Prostate gland (tissue), 2 donors: ENCODE measurements around the gene HDDC2. TPM values are rescaled to one million over a fixed set of nuclear protein-coding genes. Genes with fewer than 3 reads are reported as not detected.

Source experiments
- DNase-seq: peaks from one replicate; pipeline ENCODE4 v3.0.0-alpha.2; 2019; ENCODE audit warnings: low spot score
- H3K27ac ChIP-seq, 2 donors: fragments of 200-600 bp; sonication (generic); 2 replicates each; pipeline ENCODE4 v1.5.1; 2017 to 2019
- H3K27me3 ChIP-seq: fragments of 200-600 bp; sonication (generic); replicated peaks from 2 replicates; pipeline ENCODE4 v1.5.1; 2019; ENCODE audit not compliant: insufficient read depth
- H3K36me3 ChIP-seq, 2 donors: fragments of 200-600 bp; sonication (generic); 1 replicate in 1 of 2; 2 replicates in 1 of 2; pipeline versions ENCODE4 v1.5.1 to v1.8.1; 2017 to 2019
- H3K4me1 ChIP-seq: fragments of 200-600 bp; sonication (generic); replicated peaks from 2 replicates; pipeline ENCODE4 v1.5.1; 2019
- H3K4me3 ChIP-seq, 2 donors: fragments of 200-600 bp; sonication (generic); 2 replicates each; pipeline ENCODE4 v1.5.1; 2017 to 2019
- H3K9me3 ChIP-seq: fragments of 200-600 bp; sonication (generic); 2 replicates; pipeline ENCODE4 v1.5.1; 2017
- POLR2A ChIP-seq: fragments of 450-650 bp; IDR thresholded peaks from one replicate; pipeline ENCODE4 v1.6.1; 2016; ENCODE audit warnings: antibody characterized with exemption, mild to moderate bottlenecking
- POLR2AphosphoS5 ChIP-seq: sonication (generic); formaldehyde crosslinking; IDR thresholded peaks from one replicate; pipeline ENCODE4 v1.6.1; 2017; ENCODE audit warnings: antibody characterized with exemption
- WGBS: methylation state at CpG from one replicate; pipeline ENCODE4 v1.1.5; 2018; 5-methylcytosine and 5-hydroxymethylcytosine counted together
- intact Hi-C: fragments of 100-400 bp; cut with DNase I; formaldehyde crosslinking; loops from one replicate; pipeline ENCODE4 v1.14.2; 2022
- total RNA-seq, 2 donors: library from RNA; depleted of rRNA; stranded (reverse); fragments of >200 nt; gene quantifications; one replicate each; pipeline ENCODE4 v1.1.0, GENCODE V29; 2016
- TF ChIP-seq, protein P1 (sequence below), 4 experiments: fragments of 200-600 bp in 2 of 4; fragments of 450-650 bp in 2 of 4; sonication (generic) in 2 of 4; IDR thresholded peaks; 1 replicate in 3 of 4; 2 replicates in 1 of 4; pipeline ENCODE4 v1.5.1; 2016 to 2019; ENCODE audit warnings: antibody characterized with exemption in 4 of 4, mild to moderate bottlenecking in 2 of 4, moderate library complexity in 2 of 4

The HDDC2 gene
- total RNA-seq, 2 donors from 2014 or later = 50.4 to 50.9 TPM

- Histone ChIP-seq H3K27ac (no peak overlapping the region), H3K4me3 (no peak overlapping the region), H3K9me3 (no peaks in the 10 kb centered on the region), H3K27me3 (no peaks in the 10 kb centered on the region), H3K36me3 (no peaks in the 10 kb centered on the region), H3K4me1 (no peaks in the 10 kb centered on the region)
- intact Hi-C loops = no loop called here
- 23% methylated on average over 6 of the region's 6 CpGs for WGBS
- no peak for DNase-seq
- TF ChIP-seq POLR2AphosphoS5 = no peak
- TF ChIP-seq, protein P1, sequence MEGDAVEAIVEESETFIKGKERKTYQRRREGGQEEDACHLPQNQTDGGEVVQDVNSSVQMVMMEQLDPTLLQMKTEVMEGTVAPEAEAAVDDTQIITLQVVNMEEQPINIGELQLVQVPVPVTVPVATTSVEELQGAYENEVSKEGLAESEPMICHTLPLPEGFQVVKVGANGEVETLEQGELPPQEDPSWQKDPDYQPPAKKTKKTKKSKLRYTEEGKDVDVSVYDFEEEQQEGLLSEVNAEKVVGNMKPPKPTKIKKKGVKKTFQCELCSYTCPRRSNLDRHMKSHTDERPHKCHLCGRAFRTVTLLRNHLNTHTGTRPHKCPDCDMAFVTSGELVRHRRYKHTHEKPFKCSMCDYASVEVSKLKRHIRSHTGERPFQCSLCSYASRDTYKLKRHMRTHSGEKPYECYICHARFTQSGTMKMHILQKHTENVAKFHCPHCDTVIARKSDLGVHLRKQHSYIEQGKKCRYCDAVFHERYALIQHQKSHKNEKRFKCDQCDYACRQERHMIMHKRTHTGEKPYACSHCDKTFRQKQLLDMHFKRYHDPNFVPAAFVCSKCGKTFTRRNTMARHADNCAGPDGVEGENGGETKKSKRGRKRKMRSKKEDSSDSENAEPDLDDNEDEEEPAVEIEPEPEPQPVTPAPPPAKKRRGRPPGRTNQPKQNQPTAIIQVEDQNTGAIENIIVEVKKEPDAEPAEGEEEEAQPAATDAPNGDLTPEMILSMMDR (IDR thresholded peaks at IDR 0.05) = no peak
- TF ChIP-seq POLR2A = no peak
These were observed 72.7 kb downstream of the HDDC2 start for GRCh38 chr6:125228981-125229479.

DNA sequence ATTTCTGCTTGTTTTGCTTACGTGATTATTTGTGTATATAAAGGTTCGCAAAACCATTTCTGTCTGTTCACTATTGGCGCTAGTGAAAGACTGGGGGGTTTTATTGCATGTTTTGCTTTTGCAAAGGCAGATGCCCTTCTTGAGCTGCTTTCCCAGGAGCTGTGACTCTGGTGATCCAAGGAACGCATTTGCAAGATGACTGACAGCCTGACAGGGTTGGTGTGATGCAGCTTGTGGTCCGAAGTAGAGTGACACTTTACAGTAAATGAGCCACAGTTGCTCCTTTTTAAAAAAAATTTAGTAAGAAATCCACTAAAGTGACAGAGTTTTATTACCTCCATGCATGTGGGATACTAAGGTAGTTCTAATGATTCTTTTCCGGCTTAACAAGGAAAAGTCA, 74.5 kb downstream of the HDDC2 start:
- 93% methylated on average over 6 of the region's 6 CpGs for WGBS
- Histone ChIP-seq H3K36me3 (no peaks in the 10 kb centered on the region), H3K27me3 (no peaks in the 10 kb centered on the region), H3K9me3 (no peaks in the 10 kb centered on the region), H3K27ac (no peak overlapping the region), H3K4me1 (no peaks in the 10 kb centered on the region), H3K4me3 (no peak overlapping the region)
- intact Hi-C loops = no loop called here
- no peak for DNase-seq
- TF ChIP-seq, protein P1 (IDR thresholded peaks at IDR 0.05) = no peak
- TF ChIP-seq POLR2AphosphoS5 (no peak), POLR2A (no peak)

Other genes starting within 250 kb of the HDDC2 start
- 100 to 1,000 TPM in 1 of 2 donors, 10 to 100 TPM in 1; 63.9 to 105 TPM for gene TPD52L1, start 148.2 kb downstream of the HDDC2 start, total RNA-seq